ENCODE data around the gene PCBP2. TPM values are rescaled to one million over a fixed set of nuclear protein-coding genes. Genes with fewer than 3 reads are reported as not detected.

The PCBP2 gene
- total and polyA plus RNA-seq, 10 of the 15 experiments (the other 5 are each of a cell fraction or from before 2014, with no cell fraction given) = 109 to 803 (median 327) TPM

- SMC1A ChIA-PET (ENCODE audit: uncharacterized antibody, unreplicated experiment) = interaction anchor here (1.3 to 2.6 kb wide), 3 partner anchors 12 to 176 kb away, joined by 3 to 11 read pairs (median 5); partner anchors contain the start of gene AAAS
- in situ Hi-C loops (cut with MboI) (no loop called here), intact Hi-C loops (cut with micrococcal nuclease; ENCODE audit: unreplicated experiment) (no loop called here)
- ATAC-seq = no peak
- Histone ChIP-seq H4K20me1 (ENCODE audit: control insufficient read depth, insufficient read depth) (no peaks in the 10 kb centered on the region), H3K36me3 (ENCODE audit: control insufficient read depth in 2 of 2, insufficient read depth in 2 of 2, low read length in 1 of 2) (no peaks in the 10 kb centered on the region), H3K4me2 (ENCODE audit: control insufficient read depth, insufficient read depth) (no peak overlapping the region; the same call in 1 of the 2 replicates), H3K9ac (ENCODE audit: control insufficient read depth, insufficient read depth, low read length) (no peak overlapping the region), H3K27ac (ENCODE audit: control insufficient read depth, insufficient read depth) (no peak overlapping the region), H3K27me3 (replicated peaks in 1 of 2; ENCODE audit: control insufficient read depth in 2 of 2, insufficient read depth in 2 of 2, low read length in 1 of 2) (no peaks in the 10 kb centered on the region), H3K4me1 (ENCODE audit: control insufficient read depth, insufficient read depth, low read length) (peaks cover 23% of the 10 kb centered on the region), H2AFZ (ENCODE audit: control insufficient read depth, low read depth, low read length) (no peak overlapping the region), H3K9me3 (replicated peaks; ENCODE audit: control insufficient read depth, insufficient read depth, low read length) (no peaks in the 10 kb centered on the region), H3K4me3 (no peak overlapping the region), H3K79me2 (ENCODE audit: control insufficient read depth, insufficient read depth, low read length) (peaks cover 11% of the 10 kb centered on the region)
- RAD21 ChIA-PET (ENCODE audit: unreplicated experiment) = no interaction called here
- no peak for DNase-seq (ENCODE audit: low read depth, low spot score)
- WGBS (ENCODE audit: insufficient coverage, insufficient replicate concordance, low lambda C conversion rate, missing lambda C conversion rate) = 39% methylated on average over 3 of the region's 3 CpGs
- CTCF ChIA-PET = interaction anchor here (0.8 to 1.7 kb wide), 3 partner anchors 11 to 145 kb away, joined by 3 to 5 read pairs (median 3); no protein-coding TSS in a partner anchor
- FAIRE-seq = no peak
- POLR2A ChIA-PET = interaction anchor here (1.0 to 1.4 kb wide), 3 partner anchors 14 to 116 kb away, joined by 3 to 4 read pairs (median 3); no protein-coding TSS in a partner anchor
- no TSS peak for BruUV-seq (replicated peaks)
- TF ChIP-seq SRF (IDR thresholded peaks at IDR 0.05; ENCODE audit: low read depth in 2 of 2, low read length in 2 of 2) (no peak), PRDM15 (CRISPR knock-in tag; IDR thresholded peaks at IDR 0.05) (no peak), POLR2AphosphoS5 (IDR thresholded peaks at IDR 0.05; ENCODE audit: low read length) (no peak)
Observed at GRCh38 chr12:53497461-53497860, 45.6 kb downstream of the PCBP2 start.

Data from GM12878 (cell line).